HG03439 (cell line): ENCODE results near the gene CCR6.

Source experiments
- ATAC-seq: cut with Tn5 transposase; IDR thresholded peaks from one replicate; pipeline ENCODE4 v1.9.1; 2021; ENCODE audit warnings: mild to moderate bottlenecking, moderate library complexity; ENCODE audit not compliant: unreplicated experiment

Gene CCR6

GRCh38 chr6:167097770-167098169, 25.1 kb upstream of the CCR6 start:
- no peak for ATAC-seq

GRCh38 chr6:167098825-167099225, 24.1 kb upstream of the CCR6 start:
- no peak for ATAC-seq

DNA sequence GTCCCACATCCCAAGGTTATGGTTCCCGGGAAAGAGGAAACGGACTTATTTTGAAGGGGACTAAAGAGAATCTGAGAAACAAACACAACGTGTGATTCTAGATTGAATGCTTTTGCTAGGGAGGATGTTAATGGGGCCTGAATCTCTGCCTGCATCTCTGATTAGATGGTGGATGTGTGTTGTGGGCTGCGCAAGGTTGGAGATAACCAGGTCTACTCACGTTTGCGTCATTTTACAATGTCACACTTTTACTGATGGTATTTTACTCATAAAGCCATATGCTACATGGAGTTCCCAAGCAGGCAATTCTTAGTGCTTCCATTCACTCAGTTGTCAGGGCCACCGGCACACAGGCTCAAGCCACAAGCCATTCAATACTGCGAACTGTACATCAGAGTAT, 23.2 kb upstream of the CCR6 start:
- ATAC-seq, result no peak

DNA sequence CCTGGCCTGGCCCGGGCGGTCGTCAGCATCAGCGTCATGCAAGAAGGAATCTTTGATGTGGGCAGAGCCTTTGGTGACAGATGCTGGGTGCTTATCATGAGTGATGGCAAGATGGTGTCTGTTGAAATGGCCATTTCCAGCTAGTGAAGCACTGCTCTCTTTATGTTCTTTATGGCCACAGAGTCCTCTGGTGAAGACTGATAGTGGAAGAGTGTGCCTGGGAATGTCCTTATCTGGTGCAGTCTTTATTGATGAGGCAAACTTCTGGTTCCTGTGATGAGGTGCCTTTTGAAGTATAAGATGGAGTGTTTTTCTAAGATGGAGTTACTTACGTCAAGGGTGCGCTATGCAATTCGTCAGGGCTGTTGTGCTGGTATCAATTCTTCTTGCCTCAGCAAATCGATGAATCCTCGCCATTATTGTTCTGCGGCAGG, 22.6 kb upstream of the CCR6 start:
- no peak for ATAC-seq

DNA sequence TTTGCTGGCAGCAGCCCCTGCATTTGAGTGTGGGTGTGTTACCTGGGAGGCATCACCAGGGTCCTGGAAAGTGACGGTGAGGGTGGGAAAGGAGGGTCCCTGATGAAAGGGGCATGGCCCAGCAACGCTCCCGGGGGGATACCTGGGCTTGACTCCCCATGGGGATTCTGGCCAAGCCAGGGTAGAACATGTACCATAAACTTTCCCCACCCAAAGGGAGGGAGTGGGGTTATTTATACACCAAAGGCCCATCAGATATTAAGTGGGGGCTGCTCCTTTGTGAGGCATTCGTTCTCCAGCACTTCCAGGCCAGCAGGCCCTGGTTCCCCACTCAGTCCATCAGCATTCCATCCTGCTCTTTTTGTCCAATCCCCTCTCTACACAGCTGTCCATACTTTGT, 20.6 kb upstream of the CCR6 start:
- no peak for ATAC-seq

- peak; percentile 94 for ATAC-seq
These were observed 19.6 kb upstream of the CCR6 start for GRCh38 chr6:167103041-167103891.

- ATAC-seq, result no peak
These were observed 18.5 kb upstream of the CCR6 start for GRCh38 chr6:167104388-167104787.

GRCh38 chr6:167105060-167105459, 17.8 kb upstream of the CCR6 start:
- no peak for ATAC-seq

- no peak for ATAC-seq
These were observed 16.5 kb upstream of the CCR6 start for GRCh38 chr6:167106406-167106805.

DNA sequence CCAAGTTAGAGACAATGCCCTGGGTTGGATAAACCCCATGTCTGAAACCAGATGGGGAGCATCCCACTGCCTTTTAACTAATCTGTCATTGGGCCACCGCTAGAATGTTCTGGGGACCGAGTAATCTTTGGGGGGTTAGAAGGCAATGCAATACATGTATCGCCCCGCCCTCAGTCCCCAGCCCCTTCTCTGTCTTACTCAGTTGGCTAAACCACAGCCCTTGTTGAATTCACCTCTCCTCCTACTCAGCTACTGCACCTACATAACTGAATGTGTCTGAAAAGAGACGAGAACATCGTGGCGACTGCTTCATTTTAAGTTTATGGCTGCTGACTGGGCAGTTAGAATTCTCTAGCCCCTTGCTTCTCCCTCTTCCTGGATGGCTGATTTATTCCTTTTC, 15.1 kb upstream of the CCR6 start:
- ATAC-seq, result no peak

GRCh38 chr6:167108278-167108677, 14.6 kb upstream of the CCR6 start:
- ATAC-seq, result no peak

GRCh38 chr6:167109651-167110050, 13.2 kb upstream of the CCR6 start:
- ATAC-seq, result no peak

GRCh38 chr6:167111597-167111996, 11.3 kb upstream of the CCR6 start:
- no peak for ATAC-seq

DNA sequence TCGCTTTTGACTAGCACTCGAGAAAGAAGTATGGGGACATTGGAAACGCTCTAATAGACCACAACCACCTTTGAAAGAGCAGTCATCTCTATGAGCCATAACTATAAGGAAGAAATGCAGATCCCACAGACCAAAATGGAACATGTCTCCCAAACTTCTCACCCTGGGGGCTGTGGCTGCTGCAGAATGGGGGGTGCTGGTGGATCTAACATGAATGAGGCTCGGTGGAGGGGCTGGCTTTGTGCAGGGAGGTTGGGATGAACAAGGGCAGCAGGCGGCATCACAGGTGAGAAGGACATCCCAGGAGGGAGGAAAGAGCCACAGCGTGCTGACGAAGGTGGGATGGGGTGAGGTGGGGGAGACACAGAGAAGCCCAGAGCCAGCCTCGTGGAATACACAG, 10.5 kb upstream of the CCR6 start:
- no peak for ATAC-seq

DNA sequence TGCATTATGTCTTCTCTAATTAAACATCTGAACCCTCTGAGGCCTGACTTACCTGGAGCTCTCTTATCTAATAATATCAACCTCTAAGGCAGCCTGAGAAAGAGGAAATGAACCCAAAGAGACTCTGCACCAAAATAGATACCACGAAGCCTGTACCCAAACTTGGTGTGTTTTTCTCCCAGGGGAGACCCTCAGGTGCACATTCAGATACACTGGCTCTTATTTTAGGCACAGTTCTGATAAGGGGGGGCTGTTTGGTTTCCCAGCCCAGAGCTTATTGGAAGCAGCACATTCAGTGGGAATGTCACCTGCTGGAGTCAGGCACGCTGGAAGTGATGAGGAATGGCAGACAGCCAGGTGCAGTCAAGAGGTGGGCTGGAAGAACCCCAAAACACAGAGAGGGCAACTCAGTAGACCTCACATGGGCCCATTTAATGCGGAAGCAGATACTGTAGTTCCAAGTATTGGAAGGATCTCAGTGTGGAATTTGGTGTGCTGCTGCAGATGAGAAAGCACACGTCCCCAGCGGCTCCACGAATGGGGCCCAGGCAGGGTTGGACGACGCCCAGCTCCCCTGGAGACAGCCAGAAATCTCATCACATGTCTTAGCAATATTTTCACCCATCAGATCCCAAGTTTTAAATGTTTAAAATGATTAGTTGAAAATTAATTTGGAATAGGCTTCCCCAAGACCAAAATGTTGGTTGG, 9.7 kb upstream of the CCR6 start:
- ATAC-seq, result peak; percentile 52

DNA sequence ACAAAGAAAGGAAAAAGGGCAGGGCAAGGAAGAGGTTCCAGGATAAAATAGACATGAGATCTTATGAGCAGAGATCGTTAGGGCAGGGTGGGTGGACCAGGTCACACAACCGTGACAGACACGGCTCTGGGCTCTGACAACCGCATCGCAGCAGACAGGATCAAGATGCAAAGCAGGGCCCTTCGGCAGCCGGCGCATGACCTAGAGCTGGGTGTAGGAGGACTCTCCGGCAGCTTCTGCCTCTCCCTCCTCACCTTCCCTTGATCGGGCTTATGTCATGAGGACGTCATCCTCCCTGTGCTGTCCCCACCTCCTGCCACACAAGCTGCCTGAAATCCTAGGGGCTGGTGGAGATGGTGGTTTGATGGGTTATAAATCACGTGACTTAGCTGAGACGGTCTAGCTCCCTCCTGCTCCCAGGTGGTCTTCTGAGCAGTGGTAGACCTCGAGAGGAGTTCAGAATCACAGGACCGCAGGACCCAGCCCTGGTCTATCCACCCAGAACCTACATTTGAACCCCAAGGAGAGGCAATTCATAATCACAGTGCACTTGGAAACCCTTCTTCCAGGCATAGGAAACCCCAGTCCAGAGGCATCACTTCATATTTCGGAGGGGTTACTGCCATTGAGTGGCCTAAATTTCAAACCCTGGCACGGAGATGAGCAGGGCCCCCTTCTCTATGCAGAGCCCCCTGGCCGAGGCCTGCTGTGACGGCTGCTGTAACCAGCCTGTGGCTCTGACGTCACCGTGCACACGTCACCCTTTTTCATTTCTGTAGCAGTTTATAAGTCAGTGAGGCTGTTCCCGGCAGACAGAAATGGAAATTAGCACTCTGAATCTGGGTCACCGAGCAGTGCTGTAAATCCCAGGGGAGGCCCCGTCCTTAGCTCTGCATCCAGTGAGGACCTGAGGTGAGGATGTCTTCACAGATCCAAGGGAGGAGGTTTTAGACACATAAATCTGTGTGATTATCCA, 8.7 kb upstream of the CCR6 start:
- ATAC-seq, result peak; percentile 81

DNA sequence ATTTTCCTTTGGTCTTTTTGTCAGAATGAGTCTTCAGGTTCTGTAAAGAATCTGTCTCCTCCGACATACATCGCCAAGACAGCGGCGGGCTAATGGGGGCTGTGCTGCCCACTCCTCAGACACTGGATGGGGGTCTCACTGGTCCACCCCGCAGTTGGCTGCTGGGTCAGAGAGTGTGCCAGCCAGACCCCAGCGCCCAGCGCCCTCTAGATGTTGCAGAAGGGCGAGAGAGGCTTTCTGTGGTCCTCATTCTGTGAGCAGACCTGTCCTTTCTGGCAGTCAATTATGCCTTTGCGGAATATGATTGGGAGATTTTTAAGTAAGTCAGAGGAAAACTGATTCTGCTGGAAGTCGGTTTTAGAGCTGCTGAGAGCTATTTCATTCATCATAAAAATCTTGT, 7.8 kb upstream of the CCR6 start:
- no peak for ATAC-seq

DNA sequence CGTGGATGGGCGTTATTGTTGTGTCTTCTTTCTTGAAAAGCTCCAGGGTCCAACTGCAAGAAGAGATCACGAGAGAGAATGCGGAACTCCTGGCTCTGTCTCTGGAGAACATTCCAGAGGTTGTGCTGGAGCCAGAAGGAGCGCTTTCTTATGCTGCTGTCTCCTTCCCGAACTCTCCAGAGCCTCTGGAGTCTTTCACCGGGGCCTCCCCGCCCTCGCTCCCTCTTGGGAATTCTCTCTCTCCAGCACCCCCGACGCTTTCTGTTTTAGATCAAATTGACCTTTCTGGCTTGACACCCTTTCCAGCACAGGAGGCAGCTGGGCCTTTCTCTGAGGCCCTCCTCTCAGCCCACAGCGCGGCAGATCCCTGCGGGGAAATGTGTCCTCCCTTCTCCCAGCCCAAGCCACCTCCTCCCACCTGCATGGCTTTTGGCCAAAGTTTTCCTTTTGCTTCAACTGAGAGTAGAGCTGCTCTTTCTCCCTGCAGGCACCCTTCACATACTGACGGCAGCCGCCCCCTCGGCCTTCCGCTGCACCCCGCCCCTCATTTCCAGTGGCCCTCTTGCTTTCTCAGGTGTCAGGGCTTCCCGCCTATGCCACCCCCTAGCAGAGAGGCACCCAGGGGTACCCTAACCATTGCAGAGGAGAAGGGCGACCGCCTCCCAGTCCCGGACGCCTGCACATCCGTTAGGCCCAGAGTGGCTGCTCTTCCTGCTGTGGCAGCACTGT, 6.6 kb upstream of the CCR6 start:
- ATAC-seq, result no peak

- no peak for ATAC-seq
These were observed 6.1 kb upstream of the CCR6 start for GRCh38 chr6:167116838-167117228.

- ATAC-seq, result no peak
These were observed 4.9 kb upstream of the CCR6 start for GRCh38 chr6:167118006-167118405.

- ATAC-seq, result no peak
These were observed 4.1 kb upstream of the CCR6 start for GRCh38 chr6:167118839-167119238.
